Gastroesophageal sphincter (tissue), 4 donors: ENCODE measurements around the gene MGLL. TPM values are rescaled to one million over a fixed set of nuclear protein-coding genes. Genes with fewer than 3 reads are reported as not detected.

ENCODE experiments used
- ATAC-seq: fragments of 150-250 bp; one replicate; pipeline ENCODE4 v1.9.1; 2016; ENCODE audit warnings: mild to moderate bottlenecking, moderate library complexity
- H3K27ac ChIP-seq, 4 donors: fragments of 200-600 bp; sonication (generic) in 3 of 4; 1 replicate in 3 of 4; 2 replicates in 1 of 4; pipeline ENCODE4 v1.5.1; 2016 to 2019
- H3K27me3 ChIP-seq: fragments of 200-600 bp; sonication (generic); one replicate; pipeline ENCODE4 v1.5.1; 2019
- H3K36me3 ChIP-seq, 2 donors: fragments of 200-600 bp; sonication (generic); one replicate each; pipeline ENCODE4 v1.5.1; 2019; ENCODE audit warnings: control low read depth in 1 of 2
- H3K4me1 ChIP-seq, 3 donors: fragments of 200-600 bp; sonication (generic); 1 replicate in 2 of 3; 2 replicates in 1 of 3; pipeline ENCODE4 v1.5.1; 2016 to 2019; ENCODE audit warnings: control low read depth in 2 of 3
- H3K4me3 ChIP-seq, 2 donors: fragments of 200-600 bp; sonication (generic); one replicate each; pipeline ENCODE4 v1.5.1; 2019; ENCODE audit warnings: mild to moderate bottlenecking in 1 of 2, moderate library complexity in 1 of 2
- H3K9me3 ChIP-seq, 3 donors: fragments of 200-600 bp; sonication (generic); one replicate each; pipeline ENCODE4 v1.5.1; 2017 to 2019; ENCODE audit warnings: control low read depth in 2 of 3
- CTCF ChIP-seq, 4 experiments: fragments of 200-600 bp in 2 of 4; fragments of 450-650 bp in 2 of 4; sonication (generic) in 1 of 4; IDR thresholded peaks; one replicate each; pipeline ENCODE4 v1.5.1; 2017 to 2019; ENCODE audit warnings: antibody characterized with exemption in 4 of 4, mild to moderate bottlenecking in 2 of 4, moderate library complexity in 2 of 4
- EP300 ChIP-seq: sonication (generic); formaldehyde crosslinking; IDR thresholded peaks from one replicate; pipeline ENCODE4 v1.6.1; 2017; ENCODE audit warnings: antibody characterized with exemption, mild to moderate bottlenecking
- POLR2A ChIP-seq, 2 donors: fragments of 450-650 bp; IDR thresholded peaks; one replicate each; pipeline ENCODE4 v1.6.1; 2017; ENCODE audit warnings: antibody characterized with exemption in 2 of 2, mild to moderate bottlenecking in 2 of 2, moderate library complexity in 1 of 2
- POLR2AphosphoS5 ChIP-seq: sonication (generic); formaldehyde crosslinking; IDR thresholded peaks from one replicate; pipeline ENCODE4 v1.6.1; 2017; ENCODE audit warnings: antibody characterized with exemption
- WGBS, 2 donors: methylation state at CpG; one replicate each; pipeline ENCODE4 v1.1.5; 2018; ENCODE audit warnings: low coverage in 1 of 2; 5-methylcytosine and 5-hydroxymethylcytosine counted together
- total RNA-seq, 4 donors: library from RNA; depleted of rRNA; stranded (reverse); fragments of >200 nt; gene quantifications; one replicate each; pipeline ENCODE4 v1.1.0, GENCODE V29; 2016

MGLL gene
- total RNA-seq, 4 donors from 2014 or later: 39.2 to 171 (median 55.8) TPM

- WGBS, 2 donors: 21 to 29% methylated on average over 10 to 11 of the region's 16 CpGs
- H3K27ac ChIP-seq: peak overlapping the region; percentile 58 to 88 (median 84)
- H3K27me3 ChIP-seq: no peaks in the 10 kb centered on the region
- TF ChIP-seq EP300: no peak
- peak in 1 of 4 experiments; percentile 6 for TF ChIP-seq CTCF (IDR thresholded peaks at IDR 0.05)
- no peak for TF ChIP-seq POLR2A (IDR thresholded peaks at IDR 0.05)
- TF ChIP-seq POLR2AphosphoS5: peak; percentile 34
- H3K4me3 ChIP-seq: peak overlapping the region in 1 of 2 donors; percentile 15
- no peaks in the 10 kb centered on the region for H3K9me3 ChIP-seq
- H3K36me3 ChIP-seq: no peaks in the 10 kb centered on the region
- no peak for ATAC-seq
- peaks cover 8 to 92% (median 64%) of the 10 kb centered on the region in 3 donors for H3K4me1 ChIP-seq
Observed at GRCh38 chr3:127787571-127788365, 34.5 kb downstream of the MGLL start.

GRCh38 chr3:127787071-127787490, 35.2 kb downstream of the MGLL start:
- Histone ChIP-seq H3K9me3 (no peaks in the 10 kb centered on the region), H3K36me3 (no peaks in the 10 kb centered on the region), H3K27ac (peak overlapping the region; percentile 58 to 88 (median 84)), H3K4me3 (peak overlapping the region in 1 of 2 donors; percentile 15), H3K27me3 (no peaks in the 10 kb centered on the region), H3K4me1 (peaks cover 8 to 89% (median 58%) of the 10 kb centered on the region in 3 donors)
- WGBS, 2 donors: 7 to 30% methylated on average over 3 of the region's 9 CpGs
- TF ChIP-seq EP300 (no peak), POLR2AphosphoS5 (peak; percentile 47)
- peak; percentile 55 for ATAC-seq

- Histone ChIP-seq H3K4me3 (peak overlapping the region in 1 of 2 donors; percentile 15), H3K36me3 (no peaks in the 10 kb centered on the region), H3K4me1 (peaks cover 6 to 89% (median 58%) of the 10 kb centered on the region in 3 donors), H3K27ac (peak overlapping the region; percentile 7 to 88 (median 84)), H3K9me3 (no peaks in the 10 kb centered on the region), H3K27me3 (no peaks in the 10 kb centered on the region)
- TF ChIP-seq POLR2AphosphoS5: peak; percentile 82
- no peak for TF ChIP-seq CTCF (IDR thresholded peaks at IDR 0.05)
- ATAC-seq: peak; percentile 77
- 25 to 58% methylated on average over 10 to 11 of the region's 19 CpGs for WGBS, 2 donors
Observed at GRCh38 chr3:127786353-127787070, 35.8 kb downstream of the MGLL start.

- Histone ChIP-seq H3K4me3 (no peak overlapping the region), H3K27me3 (no peaks in the 10 kb centered on the region), H3K27ac (peak overlapping the region in 3 of 4 donors; percentile 83 to 88 (median 84)), H3K36me3 (no peaks in the 10 kb centered on the region), H3K9me3 (no peaks in the 10 kb centered on the region), H3K4me1 (peaks cover 5 to 89% (median 53%) of the 10 kb centered on the region in 3 donors)
- TF ChIP-seq POLR2AphosphoS5 (no peak), CTCF (IDR thresholded peaks at IDR 0.05) (no peak), EP300 (no peak), POLR2A (IDR thresholded peaks at IDR 0.05) (no peak)
- no peak for ATAC-seq
- 0% methylated on average over 2 of the region's 12 CpGs for WGBS, 2 donors
Observed at GRCh38 chr3:127785711-127786265, 36.5 kb downstream of the MGLL start.
